K562 (cell line): Measurements from ENCODE around the gene MYCBP2. TPM values are rescaled to one million over a fixed set of nuclear protein-coding genes. Genes with fewer than 3 reads are reported as not detected.

Experiments used
- ATAC-seq: fragments of 200-7000 bp; cut with Tn5 transposase; 3 replicates; pipeline ENCODE4 v1.9.1; 2020; ENCODE audit warnings: moderate library complexity
- BruUV-seq: library from RNA; stranded (reverse); fragments of 400-500 nt; replicated peaks from 2 replicates; lab custom pipeline; 2021; lab: Mats Ljungman, UMichigan
- CTCF ChIA-PET: fragments of 300-600 bp; formaldehyde crosslinking; extraction: SDS; loops from one replicate; lab custom pipeline; 2021; ENCODE audit warnings: low intra/inter-chr PET ratio; lab: Yijun Ruan, JAX
- POLR2A ChIA-PET: fragments of 300-600, 350-650 bp; sonication (Branson Sonifier 250); formaldehyde crosslinking; extraction: SDS; loops from one replicate; lab custom pipeline; 2021; ENCODE audit warnings: antibody characterized with exemption, inconsistent platforms; lab: Yijun Ruan, JAX
- DNase-seq, 4 experiments: peaks; one replicate each; pipeline versions ENCODE4 v3.0.0 to v3.0.0-alpha.2; 2011 to 2018; ENCODE audit warnings: low spot score in 3 of 4, mixed read lengths in 3 of 4; ENCODE audit errors: extremely low read depth in 1 of 4
- FAIRE-seq: peaks from 2 replicates; lab custom pipeline; 2011; peaks lifted over from hg19 to GRCh38; lab: Jason Lieb, UNC
- H2AFZ ChIP-seq: 2 replicates; pipeline ENCODE4 v1.6.0; 2011; ENCODE audit warnings: low read depth, low read length, control low read depth, inconsistent platforms
- H3K27ac ChIP-seq: fragments of 200-600 bp; 3 replicates; pipeline ENCODE4 v1.8.0; 2011; ENCODE audit warnings: low read depth, mild to moderate bottlenecking, control low read depth, inconsistent platforms, low read length, moderate library complexity, mixed read lengths; ENCODE audit errors: extremely low read depth
- H3K27me3 ChIP-seq, 2 experiments: fragments of 300-600 bp in 1 of 2; 2 replicates in 1 of 2; 3 replicates in 1 of 2; pipeline versions ENCODE4 v1.6.0 to v1.8.0; 2011; ENCODE audit warnings: inconsistent platforms in 2 of 2, low read length in 2 of 2, mild to moderate bottlenecking in 1 of 2, mixed read lengths in 1 of 2, moderate library complexity in 1 of 2; ENCODE audit not compliant: control insufficient read depth in 2 of 2, insufficient read depth in 2 of 2
- H3K36me3 ChIP-seq: fragments of 300-600 bp; 3 replicates; pipeline ENCODE4 v1.8.0; 2011; ENCODE audit warnings: mild to moderate bottlenecking, low read length, inconsistent platforms; ENCODE audit not compliant: control insufficient read depth, insufficient read depth
- H3K4me1 ChIP-seq, 2 experiments: fragments of 200-600 bp in 1 of 2; replicated peaks in 1 of 2; 2 replicates in 1 of 2; 3 replicates in 1 of 2; pipeline versions ENCODE4 v1.5.1 to v1.8.0; 2011; ENCODE audit warnings: inconsistent platforms in 2 of 2, low read length in 2 of 2, mild to moderate bottlenecking in 1 of 2, mixed read lengths in 1 of 2, moderate library complexity in 1 of 2; ENCODE audit not compliant: control insufficient read depth in 2 of 2, insufficient read depth in 2 of 2
- H3K4me2 ChIP-seq: 2 replicates; pipeline ENCODE4 v1.6.1; 2011; ENCODE audit warnings: low read length, control low read depth, inconsistent platforms, mixed read lengths; ENCODE audit not compliant: insufficient read depth
- H3K4me3 ChIP-seq: fragments of 200-600 bp; sonication (generic), shearing (Covaris generic); 2 replicates; pipeline ENCODE4 v1.5.1; 2016; ENCODE audit warnings: control low read depth, inconsistent platforms
- H3K79me2 ChIP-seq: fragments of 200-600 bp; 3 replicates; pipeline ENCODE4 v1.8.0; 2011; ENCODE audit warnings: low read length, inconsistent platforms; ENCODE audit not compliant: control insufficient read depth, insufficient read depth
- H3K9ac ChIP-seq, 2 experiments: 2 replicates each; pipeline versions ENCODE4 v1.6.0 to v1.6.1; 2011; ENCODE audit warnings: low read depth in 2 of 2, low read length in 2 of 2, control low read depth in 1 of 2, inconsistent platforms in 1 of 2, mild to moderate bottlenecking in 1 of 2, mixed read lengths in 1 of 2; ENCODE audit not compliant: insufficient read depth in 1 of 2
- H3K9me1 ChIP-seq: one replicate; pipeline ENCODE4 v1.6.0; 2011; ENCODE audit warnings: inconsistent platforms, mild to moderate bottlenecking, low read length, moderate library complexity; ENCODE audit not compliant: control insufficient read depth, insufficient read depth
- H3K9me3 ChIP-seq: replicated peaks from 2 replicates; pipeline ENCODE4 v1.5.1; 2011; ENCODE audit warnings: low read depth, low read length, inconsistent platforms; ENCODE audit not compliant: control insufficient read depth, insufficient read depth
- H4K20me1 ChIP-seq: replicated peaks from 2 replicates; pipeline ENCODE4 v1.6.1; 2011; ENCODE audit warnings: low read length, inconsistent platforms, mixed read lengths; ENCODE audit not compliant: control insufficient read depth, insufficient read depth
- ARID2 ChIP-seq: fragments of 450-650 bp; IDR thresholded peaks from 2 replicates; pipeline ENCODE4 v1.6.1; 2017; ENCODE audit warnings: antibody characterized with exemption, mild to moderate bottlenecking
- ETV1 ChIP-seq: fragments of 450-650 bp; conservative IDR thresholded peaks from 2 replicates; pipeline ENCODE4 v1.6.1; 2016; ENCODE audit warnings: missing genetic modification characterization, control low read depth, low read depth, missing compliant biosample characterization
- EWSR1 ChIP-seq: fragments of 450-650 bp; IDR thresholded peaks from 2 replicates; pipeline ENCODE4 v1.6.1; 2018; ENCODE audit warnings: borderline replicate concordance, mild to moderate bottlenecking, low read depth, moderate library complexity; ENCODE audit not compliant: partially characterized antibody
- FOXP4 ChIP-seq: sonication (generic); formaldehyde crosslinking; IDR thresholded peaks from 2 replicates; pipeline ENCODE4 v1.8.0; 2022; ENCODE audit warnings: mild to moderate bottlenecking, missing genetic modification reagents, borderline replicate concordance
- GTF2E2 ChIP-seq: fragments of 200-800 bp; sonication (Bioruptor generic); IDR thresholded peaks from 2 replicates; pipeline ENCODE4 v1.6.1; 2016; ENCODE audit warnings: missing genetic modification characterization, missing compliant biosample characterization
- HMG20B ChIP-seq: fragments of 250-450 bp; sonication (Bioruptor Pico); IDR thresholded peaks from 2 replicates; pipeline ENCODE4 v1.5.0; 2021; ENCODE audit warnings: mild to moderate bottlenecking
- MBD2 ChIP-seq: sonication (generic); IDR thresholded peaks from 2 replicates; pipeline ENCODE4 v1.6.1; 2016; ENCODE audit warnings: low read depth, borderline replicate concordance
- MIER1 ChIP-seq: fragments of 450-650 bp; IDR thresholded peaks from 2 replicates; pipeline ENCODE4 v1.6.1; 2016; ENCODE audit warnings: antibody characterized with exemption, mild to moderate bottlenecking, low read depth
- NFE2 ChIP-seq: IDR thresholded peaks from 2 replicates; pipeline ENCODE4 v1.6.1; 2014; ENCODE audit warnings: antibody characterized with exemption, low read depth
- TAF9B ChIP-seq: fragments of 450-650 bp; IDR thresholded peaks from 2 replicates; pipeline ENCODE4 v1.6.1; 2018; ENCODE audit warnings: mild to moderate bottlenecking; ENCODE audit not compliant: partially characterized antibody
- TEAD2 ChIP-seq: fragments of 450-650 bp; IDR thresholded peaks from 2 replicates; pipeline ENCODE4 v1.6.1; 2016; ENCODE audit warnings: missing genetic modification characterization, control low read depth, missing compliant biosample characterization
- XRCC3 ChIP-seq: fragments of 450-650 bp; IDR thresholded peaks from 2 replicates; pipeline ENCODE4 v1.6.1; 2017; ENCODE audit warnings: mild to moderate bottlenecking, moderate library complexity
- ZBTB12 ChIP-seq: fragments of 250-450 bp; sonication (Bioruptor Pico); IDR thresholded peaks from 2 replicates; pipeline ENCODE4 v1.4.0; 2020
- ZKSCAN3 ChIP-seq: fragments of 250-450 bp; sonication (Bioruptor Pico); IDR thresholded peaks from 2 replicates; pipeline ENCODE4 v1.4.0; 2020
- ZNF445 ChIP-seq: fragments of 250-450 bp; sonication (Bioruptor Pico); IDR thresholded peaks from 2 replicates; pipeline ENCODE4 v1.4.0; 2020; ENCODE audit warnings: low read depth, mild to moderate bottlenecking, moderate library complexity
- in situ Hi-C: fragments of 300-500 bp; cut with MboI; formaldehyde crosslinking; loops from 4 replicates; pipeline ENCODE4 v1.15.0; 2018; ENCODE audit warnings: inconsistent platforms, mixed read lengths
- intact Hi-C: fragments of 100-400 bp; cut with micrococcal nuclease; formaldehyde crosslinking; loops from 2 replicates; pipeline ENCODE4 v1.14.2; 2022
- polyA plus RNA-seq, 8 experiments: library from polyadenylated mRNA; depleted of rRNA in 4 of 8; stranded (reverse) in 5 of 8; unstranded in 3 of 8; fragments of >200 nt; fragmentation: Nextera tagmentation in 2 of 8; fragmentation: Illumina TruSeq in 1 of 8; extraction: Ambion mirVana in 2 of 8; extraction: Trizol in 1 of 8; gene quantifications; 2 replicates each; pipeline versions ENCODE4 v1.2.1 to v1.2.3, GENCODE V29; 2011 to 2014; ENCODE audit warnings: inconsistent platforms in 1 of 8, missing spikeins in 1 of 8
- total RNA-seq, 7 experiments: library from RNA; depleted of rRNA in 6 of 7; stranded (reverse); fragments of >200 nt in 6 of 7; fragmentation: Illumina TruSeq in 2 of 7; extraction: Trizol in 2 of 7; gene quantifications; 2 replicates each; pipeline versions ENCODE4 v1.2.1 to v1.2.3, GENCODE V29; 2011 to 2021; ENCODE audit warnings: low replicate concordance in 1 of 7
- TF ChIP-seq, protein P1 (sequence below): sonication (generic); formaldehyde crosslinking; IDR thresholded peaks from 2 replicates; pipeline ENCODE4 v1.5.0; 2020; ENCODE audit warnings: missing genetic modification reagents
- TF ChIP-seq, protein P2 (sequence below), 2 experiments: fragments of 450-650 bp in 1 of 2; sonication (generic) in 1 of 2; formaldehyde crosslinking in 1 of 2; IDR thresholded peaks in 1 of 2; conservative IDR thresholded peaks in 1 of 2; 2 replicates each; pipeline versions ENCODE4 v1.6.1 to v1.8.1; 2016 to 2023; ENCODE audit warnings: mild to moderate bottlenecking in 2 of 2, moderate library complexity in 2 of 2, inconsistent platforms in 1 of 2, missing genetic modification reagents in 1 of 2
- TF ChIP-seq, protein P3 (sequence below): fragments of 250-450 bp; sonication (Bioruptor Pico); IDR thresholded peaks from 2 replicates; pipeline ENCODE4 v1.8.0; 2021; ENCODE audit warnings: borderline replicate concordance, mild to moderate bottlenecking, moderate library complexity; ENCODE audit not compliant: poor library complexity, severe bottlenecking

The MYCBP2 gene
- total and polyA plus RNA-seq, 9 of the 15 experiments (the other 6 are each of a cell fraction or from before 2014, with no cell fraction given), result 13.2 to 47.2 (median 28.9) TPM

DNA sequence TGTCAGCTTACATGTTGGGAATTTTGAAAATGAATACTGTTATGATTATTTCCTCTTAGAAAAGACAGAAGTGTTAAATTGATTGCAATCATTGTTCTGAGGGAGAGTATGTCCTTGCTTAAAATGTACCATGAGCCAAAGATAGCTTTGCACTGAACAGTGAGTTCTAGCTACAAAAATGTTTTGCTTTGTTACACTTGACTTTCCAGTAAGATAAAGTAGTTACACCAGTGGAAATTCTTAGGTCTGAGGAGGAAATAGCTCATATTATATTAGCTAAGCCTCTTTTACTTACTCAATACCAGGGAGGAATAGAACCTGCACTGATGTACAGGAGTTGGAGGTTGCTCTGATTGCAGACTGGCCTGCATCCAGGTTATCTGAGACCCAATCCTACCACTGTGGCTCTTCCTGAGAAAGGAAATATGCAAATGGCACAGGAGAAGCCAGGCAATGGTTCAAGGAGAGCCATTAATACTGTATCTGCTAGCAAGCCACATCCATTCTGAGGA lies 246.9 kb downstream of the MYCBP2 start:
- Histone ChIP-seq H3K9ac (no peak overlapping the region), H3K27me3 (no peaks in the 10 kb centered on the region), H3K4me1 (no peaks in the 10 kb centered on the region), H3K36me3 (peaks cover 54% of the 10 kb centered on the region), H3K79me2 (no peaks in the 10 kb centered on the region), H3K27ac (no peak overlapping the region), H3K4me3 (no peak overlapping the region), H3K9me3 (no peaks in the 10 kb centered on the region), H2AFZ (no peak overlapping the region), H3K4me2 (no peak overlapping the region), H4K20me1 (no peaks in the 10 kb centered on the region), H3K9me1 (no peaks in the 10 kb centered on the region)
- intact Hi-C loops (no loop called here), in situ Hi-C loops (no loop called here)
- no TSS peak for BruUV-seq
- POLR2A ChIA-PET, result interaction anchor here (0.6 kb wide), 1 partner anchor 54 kb away, joined by 4 read pairs; no protein-coding TSS in a partner anchor
- FAIRE-seq, result no peak
- CTCF ChIA-PET, result interaction anchor here (0.6 kb wide), 1 partner anchor 15 kb away, joined by 3 read pairs; no protein-coding TSS in a partner anchor
- no peak for ATAC-seq
- no peak for DNase-seq
- TF ChIP-seq TAF9B (no peak), ZKSCAN3 (no peak), ZBTB12 (CRISPR knock-in tag) (no peak), MBD2 (no peak), XRCC3 (no peak), ARID2 (no peak), ZNF445 (CRISPR knock-in tag) (no peak), FOXP4 (CRISPR knock-in tag) (no peak), GTF2E2 (tag) (no peak), ETV1 (tag) (no peak), NFE2 (no peak), TEAD2 (tag) (no peak), HMG20B (no peak), MIER1 (no peak), EWSR1 (no peak)
- TF ChIP-seq, protein P1, sequence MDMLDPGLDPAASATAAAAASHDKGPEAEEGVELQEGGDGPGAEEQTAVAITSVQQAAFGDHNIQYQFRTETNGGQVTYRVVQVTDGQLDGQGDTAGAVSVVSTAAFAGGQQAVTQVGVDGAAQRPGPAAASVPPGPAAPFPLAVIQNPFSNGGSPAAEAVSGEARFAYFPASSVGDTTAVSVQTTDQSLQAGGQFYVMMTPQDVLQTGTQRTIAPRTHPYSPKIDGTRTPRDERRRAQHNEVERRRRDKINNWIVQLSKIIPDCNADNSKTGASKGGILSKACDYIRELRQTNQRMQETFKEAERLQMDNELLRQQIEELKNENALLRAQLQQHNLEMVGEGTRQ (CRISPR knock-in tag), result no peak
- TF ChIP-seq, protein P2, sequence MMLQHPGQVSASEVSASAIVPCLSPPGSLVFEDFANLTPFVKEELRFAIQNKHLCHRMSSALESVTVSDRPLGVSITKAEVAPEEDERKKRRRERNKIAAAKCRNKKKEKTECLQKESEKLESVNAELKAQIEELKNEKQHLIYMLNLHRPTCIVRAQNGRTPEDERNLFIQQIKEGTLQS (IDR thresholded peaks at IDR 0.05), result no peak
- TF ChIP-seq, protein P2 (CRISPR knock-in tag; conservative IDR thresholded peaks at IDR 0.05), result no peak
- TF ChIP-seq, protein P3, sequence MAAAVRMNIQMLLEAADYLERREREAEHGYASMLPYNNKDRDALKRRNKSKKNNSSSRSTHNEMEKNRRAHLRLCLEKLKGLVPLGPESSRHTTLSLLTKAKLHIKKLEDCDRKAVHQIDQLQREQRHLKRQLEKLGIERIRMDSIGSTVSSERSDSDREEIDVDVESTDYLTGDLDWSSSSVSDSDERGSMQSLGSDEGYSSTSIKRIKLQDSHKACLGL, result no peak
